Tibial artery (tissue), 4 donors: ENCODE results near the gene CHTF18.

Experiments used
- DNase-seq, 2 donors: peaks; one replicate each; pipeline ENCODE4 v3.0.0-alpha.2; 2019
- H3K27ac ChIP-seq, 2 donors: fragments of 200-600 bp; sonication (generic) in 1 of 2; 1 replicate in 1 of 2; 2 replicates in 1 of 2; pipeline ENCODE4 v1.5.1; 2018 to 2019; ENCODE audit warnings: mild to moderate bottlenecking in 1 of 2
- H3K27me3 ChIP-seq, 2 donors: fragments of 200-600 bp; sonication (generic) in 1 of 2; one replicate each; pipeline versions ENCODE4 v1.5.1 to v1.6.0; 2016 to 2019
- H3K36me3 ChIP-seq, 3 donors: fragments of 200-600 bp; sonication (generic) in 2 of 3; one replicate each; pipeline ENCODE4 v1.5.1; 2016 to 2019; ENCODE audit warnings: mild to moderate bottlenecking in 2 of 3
- H3K4me1 ChIP-seq, 4 donors: fragments of 200-600 bp; sonication (generic) in 2 of 4; 1 replicate in 3 of 4; 2 replicates in 1 of 4; pipeline ENCODE4 v1.5.1; 2016 to 2019
- H3K4me3 ChIP-seq, 2 donors: fragments of 200-600 bp; sonication (generic) in 1 of 2; 1 replicate in 1 of 2; 2 replicates in 1 of 2; pipeline ENCODE4 v1.5.1; 2018 to 2019; ENCODE audit warnings: mild to moderate bottlenecking in 2 of 2
- H3K9me3 ChIP-seq, 3 donors: fragments of 200-600 bp; sonication (generic) in 1 of 3; one replicate each; pipeline ENCODE4 v1.5.1; 2016 to 2019
- CTCF ChIP-seq, 2 experiments: fragments of 200-600 bp in 1 of 2; fragments of 450-650 bp in 1 of 2; IDR thresholded peaks; one replicate each; pipeline ENCODE4 v1.5.1; 2017 to 2019; ENCODE audit warnings: antibody characterized with exemption in 2 of 2, mild to moderate bottlenecking in 1 of 2, moderate library complexity in 1 of 2
- intact Hi-C: fragments of 100-400 bp; cut with DNase I; formaldehyde crosslinking; loops from one replicate; pipeline ENCODE4 v1.15.0; 2023; ENCODE audit warnings: low total_unique reads

Gene CHTF18

GRCh38 chr16:788399-789126 is at the start of gene CHTF18:
Gene CHTF18 (plus strand): TSS chr16:788620. CDS start chr16:788685, 65 bp downstream.
- H3K36me3 ChIP-seq: peaks cover 0 to 25% (median 0%) of the 10 kb centered on the region in 3 donors
- H3K4me1 ChIP-seq: peaks cover 0 to 37% (median 21%) of the 10 kb centered on the region in 4 donors
- intact Hi-C loops: no loop called here
- peaks cover 0 to 6% of the 10 kb centered on the region in 2 donors for H3K27me3 ChIP-seq
- peak within 1 kb of the TSS; percentile 71 to 75 for H3K27ac ChIP-seq
- no peak for TF ChIP-seq CTCF (IDR thresholded peaks at IDR 0.05)
- no peaks in the 10 kb centered on the region for H3K9me3 ChIP-seq
- H3K4me3 ChIP-seq: peak within 1 kb of the TSS; percentile 92 to 100
- DNase-seq: peak; percentile 85 to 95

- Histone ChIP-seq H3K9me3 (no peaks in the 10 kb centered on the region), H3K36me3 (peaks cover 19 to 43% (median 31%) of the 10 kb centered on the region in 3 donors), H3K4me1 (peaks cover 4 to 16% (median 16%) of the 10 kb centered on the region in 4 donors), H3K27me3 (peaks cover 0 to 22% of the 10 kb centered on the region in 2 donors), H3K4me3 (peak overlapping the region; percentile 71 to 88), H3K27ac (peak overlapping the region; percentile 65 to 69)
- DNase-seq: no peak
- intact Hi-C loops: loop anchor here (2.0 to 10.0 kb wide), 2 partner anchors 25 to 1485 kb away; partner anchors contain the start of genes E4F1 and METRN
- TF ChIP-seq CTCF (IDR thresholded peaks at IDR 0.05): no peak
Measured at GRCh38 chr16:739560-740458, 48.6 kb upstream of the CHTF18 start.

GRCh38 chr16:740459-740763 is 48.0 kb upstream of the CHTF18 start:
- H3K9me3 ChIP-seq: no peaks in the 10 kb centered on the region
- H3K4me3 ChIP-seq: peak overlapping the region; percentile 71 to 88
- peak overlapping the region; percentile 65 to 69 for H3K27ac ChIP-seq
- H3K27me3 ChIP-seq: peaks cover 0 to 22% of the 10 kb centered on the region in 2 donors
- TF ChIP-seq CTCF (IDR thresholded peaks at IDR 0.05): no peak
- H3K4me1 ChIP-seq: peaks cover 4 to 16% (median 16%) of the 10 kb centered on the region in 4 donors
- H3K36me3 ChIP-seq: peaks cover 19 to 37% (median 25%) of the 10 kb centered on the region in 3 donors
- intact Hi-C loops: loop anchor here (2.0 kb wide), 1 partner anchor 26 kb away; the partner anchor contains the start of gene METRN
- DNase-seq: no peak

GRCh38 chr16:740764-741505 is 47.5 kb upstream of the CHTF18 start, which contains the start of gene CIAO3:
Gene CIAO3 (minus strand): TSS chr16:740997. CDS start chr16:740985, 12 bp downstream.
- TF ChIP-seq CTCF (IDR thresholded peaks at IDR 0.05): peak; percentile 93 to 95
- intact Hi-C loops: loop anchor here (2.0 kb wide), 1 partner anchor 26 kb away; the partner anchor contains the start of gene METRN

More at GRCh38 chr16:740764-741505, 47.5 kb upstream of the CHTF18 start, which contains the start of gene CIAO3:
- H3K4me1 ChIP-seq: peaks cover 4 to 16% (median 16%) of the 10 kb centered on the region in 4 donors
- peak within 1 kb of the TSS; percentile 65 to 69 for H3K27ac ChIP-seq
- H3K4me3 ChIP-seq: peak within 1 kb of the TSS; percentile 71 to 88
- peak; percentile 78 to 92 for DNase-seq
- peaks cover 14 to 31% (median 21%) of the 10 kb centered on the region in 3 donors for H3K36me3 ChIP-seq
- no peaks in the 10 kb centered on the region for H3K9me3 ChIP-seq
- peaks cover 0 to 22% of the 10 kb centered on the region in 2 donors for H3K27me3 ChIP-seq
